ENCODE data around the gene EDN3.
"Not testable (repeated sequence)": the region's sequence is repeated elsewhere in the genome, so short reads cannot be mapped to it uniquely, and the experiment has no call there.

DNA sequence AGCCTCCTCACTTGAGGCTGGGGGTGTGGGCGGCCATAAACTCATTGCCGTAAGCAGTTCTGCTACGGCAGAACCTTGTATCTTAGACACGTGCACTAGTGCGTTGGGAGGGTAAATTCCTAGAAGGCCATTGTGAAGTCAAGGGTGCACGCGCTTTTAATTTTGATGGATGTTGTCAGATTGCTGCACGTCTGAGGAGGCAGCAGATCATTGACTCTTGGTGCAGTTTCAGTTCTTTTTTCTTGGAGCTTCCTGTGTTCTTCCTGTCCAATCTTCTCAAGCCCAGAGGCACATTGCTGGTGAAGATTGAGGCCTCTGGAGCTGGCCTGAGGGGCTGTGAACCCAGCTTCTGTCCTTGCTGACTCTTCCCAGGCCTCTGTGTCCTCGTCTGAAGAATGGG, 58.4 kb downstream of the EDN3 start:
- not testable (repeated sequence) for TF ChIP-seq EZH2 (IDR thresholded peaks at IDR 0.05; ENCODE audit: low read length)
- TF ChIP-seq, protein P1, sequence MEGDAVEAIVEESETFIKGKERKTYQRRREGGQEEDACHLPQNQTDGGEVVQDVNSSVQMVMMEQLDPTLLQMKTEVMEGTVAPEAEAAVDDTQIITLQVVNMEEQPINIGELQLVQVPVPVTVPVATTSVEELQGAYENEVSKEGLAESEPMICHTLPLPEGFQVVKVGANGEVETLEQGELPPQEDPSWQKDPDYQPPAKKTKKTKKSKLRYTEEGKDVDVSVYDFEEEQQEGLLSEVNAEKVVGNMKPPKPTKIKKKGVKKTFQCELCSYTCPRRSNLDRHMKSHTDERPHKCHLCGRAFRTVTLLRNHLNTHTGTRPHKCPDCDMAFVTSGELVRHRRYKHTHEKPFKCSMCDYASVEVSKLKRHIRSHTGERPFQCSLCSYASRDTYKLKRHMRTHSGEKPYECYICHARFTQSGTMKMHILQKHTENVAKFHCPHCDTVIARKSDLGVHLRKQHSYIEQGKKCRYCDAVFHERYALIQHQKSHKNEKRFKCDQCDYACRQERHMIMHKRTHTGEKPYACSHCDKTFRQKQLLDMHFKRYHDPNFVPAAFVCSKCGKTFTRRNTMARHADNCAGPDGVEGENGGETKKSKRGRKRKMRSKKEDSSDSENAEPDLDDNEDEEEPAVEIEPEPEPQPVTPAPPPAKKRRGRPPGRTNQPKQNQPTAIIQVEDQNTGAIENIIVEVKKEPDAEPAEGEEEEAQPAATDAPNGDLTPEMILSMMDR (optimal IDR thresholded peaks at IDR 0.05 in 1 of 3, IDR thresholded peaks at IDR 0.05 in 1 of 3, conservative IDR thresholded peaks at IDR 0.05 in 1 of 3; ENCODE audit: extremely low read depth in 1 of 3, insufficient read depth in 2 of 3, low read length in 3 of 3), result not testable (repeated sequence)

All from keratinocyte (primary cell).